ENCODE results near the gene TRIOBP.
"Not testable (repeated sequence)": the region's sequence is repeated elsewhere in the genome, so short reads cannot be mapped to it uniquely, and the experiment has no call there.

TRIOBP gene

GRCh38 chr22:37672206-37672919 is 24.5 kb upstream of the TRIOBP start:
- no peak for DNase-seq

GRCh38 chr22:37672920-37673455 is 23.9 kb upstream of the TRIOBP start:
- DNase-seq: no peak

- no peak for DNase-seq
Measured at GRCh38 chr22:37674248-37674647, 22.6 kb upstream of the TRIOBP start.

- DNase-seq: peak; percentile 96
Measured at GRCh38 chr22:37674951-37675929, 21.6 kb upstream of the TRIOBP start, which contains the start of gene LGALS1. LGALS1 (plus strand) TSS chr22:37675636; CDS start chr22:37675703, 67 bp downstream.

GRCh38 chr22:37675930-37676735 is 20.7 kb upstream of the TRIOBP start:
- no peak for DNase-seq

- peak; percentile 96 for DNase-seq
Measured at GRCh38 chr22:37676736-37677492, 19.9 kb upstream of the TRIOBP start.

GRCh38 chr22:37677493-37677974 is 19.3 kb upstream of the TRIOBP start:
- no peak for DNase-seq

GRCh38 chr22:37678372-37678771 is 18.5 kb upstream of the TRIOBP start:
- no peak for DNase-seq

GRCh38 chr22:37679670-37680069 is 17.2 kb upstream of the TRIOBP start:
- DNase-seq: no peak

GRCh38 chr22:37680191-37680851 is 16.5 kb upstream of the TRIOBP start:
- no peak for DNase-seq

GRCh38 chr22:37681001-37681424 is 15.8 kb upstream of the TRIOBP start:
- DNase-seq: no peak

- peak; percentile 47 for DNase-seq
Measured at GRCh38 chr22:37681556-37682049, 15.2 kb upstream of the TRIOBP start.

GRCh38 chr22:37684803-37685615 is 11.8 kb upstream of the TRIOBP start:
- DNase-seq: no peak

GRCh38 chr22:37686002-37686982 is 10.6 kb upstream of the TRIOBP start, which contains the start of gene NOL12:
NOL12 (plus strand) TSS chr22:37686343; CDS start chr22:37686393, 50 bp downstream.
- DNase-seq: peak; percentile 72

GRCh38 chr22:37690407-37690806 is 6.4 kb upstream of the TRIOBP start:
- no peak for DNase-seq

- no peak for DNase-seq
Measured at GRCh38 chr22:37690901-37691504, 5.8 kb upstream of the TRIOBP start.

GRCh38 chr22:37692627-37693285 is 4.1 kb upstream of the TRIOBP start:
- no peak for DNase-seq

GRCh38 chr22:37694131-37694530 is 2.7 kb upstream of the TRIOBP start:
- DNase-seq: not testable (repeated sequence)
